GM12878 (cell line): Measurements from ENCODE around the gene KCNG3.

Source experiments
- CHD2 ChIP-seq: IDR thresholded peaks from 2 replicates; pipeline ENCODE4 v1.6.1; 2011; ENCODE audit warnings: low read depth, low read length, improper control_type of control experiment, borderline replicate concordance
- EP300 ChIP-seq, 2 experiments: fragments of 150-350 bp in 1 of 2; IDR thresholded peaks; 2 replicates each; pipeline ENCODE4 v1.6.1; 2011 to 2012; ENCODE audit warnings: low read depth in 2 of 2, low read length in 2 of 2, borderline replicate concordance in 1 of 2, improper control_type of control experiment in 1 of 2, inconsistent platforms in 1 of 2; ENCODE audit not compliant: control insufficient read depth in 1 of 2
- HCFC1 ChIP-seq: fragments of 150-350 bp; IDR thresholded peaks from 2 replicates; pipeline ENCODE4 v1.6.1; 2014; ENCODE audit warnings: low read length
- SUZ12 ChIP-seq: fragments of 200-600 bp; sonication (generic); IDR thresholded peaks from one replicate; pipeline ENCODE4 v1.6.1; 2018; ENCODE audit warnings: antibody characterized with exemption, mild to moderate bottlenecking; ENCODE audit not compliant: unreplicated experiment

GRCh38 chr2:42436370-42436769, 57.4 kb downstream of the KCNG3 start:
- no peak for TF ChIP-seq SUZ12
- no peak for TF ChIP-seq EP300 (IDR thresholded peaks at IDR 0.05; ENCODE audit: borderline replicate concordance in 1 of 2, control insufficient read depth in 1 of 2, low read depth in 2 of 2, low read length in 2 of 2)
- TF ChIP-seq HCFC1: no peak
- no peak for TF ChIP-seq CHD2
